Erythroblast (primary cell): Measurements from ENCODE around the gene TMEM14A.

Experiments
- GATA1 ChIP-seq: IDR thresholded peaks from 2 replicates; pipeline ENCODE4 v1.6.1; 2011; ENCODE audit warnings: low read depth, mild to moderate bottlenecking, control low read depth, low read length, moderate library complexity
- POLR2A ChIP-seq: IDR thresholded peaks from 2 replicates; pipeline ENCODE4 v1.6.1; 2011; ENCODE audit warnings: mild to moderate bottlenecking, low read length

- TF ChIP-seq POLR2A (no peak), GATA1 (no peak)
These were observed 38.9 kb upstream of the TMEM14A start for GRCh38 chr6:52632011-52632410.
